Breast epithelium (tissue), 4 donors: Measurements from ENCODE around the gene LILRA6. TPM values are rescaled to one million over a fixed set of nuclear protein-coding genes. Genes with fewer than 3 reads are reported as not detected.

Experiments used
- DNase-seq, 2 donors: peaks; one replicate each; pipeline ENCODE4 v3.0.0-alpha.2; 2019; ENCODE audit warnings: low spot score in 2 of 2
- H3K27ac ChIP-seq, 2 donors: fragments of 200-600 bp; sonication (generic) in 1 of 2; one replicate each; pipeline ENCODE4 v1.5.1; 2016 to 2019; ENCODE audit warnings: mild to moderate bottlenecking in 1 of 2
- H3K27me3 ChIP-seq, 2 donors: fragments of 200-600 bp; sonication (generic) in 1 of 2; one replicate each; pipeline versions ENCODE4 v1.5.1 to v1.6.0; 2017 to 2019; ENCODE audit warnings: control low read depth in 1 of 2, mild to moderate bottlenecking in 1 of 2
- H3K36me3 ChIP-seq: fragments of 200-600 bp; one replicate; pipeline ENCODE4 v1.5.1; 2019
- H3K4me1 ChIP-seq, 2 donors: fragments of 200-600 bp; sonication (generic); one replicate each; pipeline ENCODE4 v1.5.1; 2016 to 2019; ENCODE audit warnings: control low read depth in 1 of 2
- H3K4me3 ChIP-seq, 3 donors: fragments of 200-600 bp; sonication (generic); 1 replicate in 2 of 3; 2 replicates in 1 of 3; pipeline ENCODE4 v1.5.1; 2016 to 2019; ENCODE audit warnings: mild to moderate bottlenecking in 3 of 3, moderate library complexity in 2 of 3
- H3K9me3 ChIP-seq, 2 donors: fragments of 200-600 bp; sonication (generic) in 1 of 2; one replicate each; pipeline ENCODE4 v1.5.1; 2016 to 2019; ENCODE audit warnings: control low read depth in 1 of 2
- POLR2A ChIP-seq: fragments of 450-650 bp; IDR thresholded peaks from one replicate; pipeline ENCODE4 v1.6.1; 2016; ENCODE audit warnings: antibody characterized with exemption, mild to moderate bottlenecking, moderate library complexity
- POLR2AphosphoS5 ChIP-seq, 3 donors: sonication (generic); formaldehyde crosslinking; IDR thresholded peaks; one replicate each; pipeline ENCODE4 v1.6.1; 2017; ENCODE audit warnings: antibody characterized with exemption in 3 of 3
- intact Hi-C: fragments of 100-400 bp; cut with DNase I; formaldehyde crosslinking; loops from one replicate; pipeline ENCODE4 v1.15.1; 2023; ENCODE audit warnings: low total_unique reads
- total RNA-seq, 3 donors: library from RNA; depleted of rRNA; stranded (reverse); fragments of >200 nt; gene quantifications; one replicate each; pipeline ENCODE4 v1.1.0, GENCODE V29; 2016
- TF ChIP-seq, protein P1 (sequence below), 3 donors: fragments of 450-650 bp; IDR thresholded peaks; one replicate each; pipeline ENCODE4 v1.5.1; 2016 to 2017; ENCODE audit warnings: antibody characterized with exemption in 3 of 3, mild to moderate bottlenecking in 3 of 3, moderate library complexity in 3 of 3

Gene LILRA6
- total RNA-seq, 3 donors from 2014 or later, result 1.3 to 2.9 (median 1.8) TPM

DNA sequence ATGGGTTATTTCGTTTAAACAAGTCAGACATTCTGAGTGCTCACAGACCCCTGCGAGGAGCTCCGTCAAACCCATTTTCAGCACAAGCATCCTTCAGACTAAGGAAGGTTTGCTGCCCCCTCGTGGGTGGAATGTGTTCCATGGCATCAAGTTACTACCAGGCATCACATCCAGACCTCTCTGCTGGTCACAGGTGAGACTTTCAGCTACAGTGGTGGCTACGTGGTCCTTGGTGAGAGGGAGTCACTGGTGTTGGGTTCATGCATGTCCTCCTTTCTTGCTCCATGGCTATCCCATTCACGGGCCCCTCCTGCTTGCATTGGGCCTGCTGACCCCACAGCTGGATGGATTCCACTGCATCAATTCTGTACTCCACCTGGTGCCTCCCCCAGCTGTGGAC lies 23.5 kb upstream of the LILRA6 start:
- Histone ChIP-seq H3K4me1 (no peaks in the 10 kb centered on the region), H3K27me3 (no peaks in the 10 kb centered on the region), H3K36me3 (no peaks in the 10 kb centered on the region), H3K4me3 (no peak overlapping the region), H3K9me3 (no peaks in the 10 kb centered on the region), H3K27ac (no peak overlapping the region)
- DNase-seq, result peak; percentile 39 to 72
- TF ChIP-seq, protein P1, sequence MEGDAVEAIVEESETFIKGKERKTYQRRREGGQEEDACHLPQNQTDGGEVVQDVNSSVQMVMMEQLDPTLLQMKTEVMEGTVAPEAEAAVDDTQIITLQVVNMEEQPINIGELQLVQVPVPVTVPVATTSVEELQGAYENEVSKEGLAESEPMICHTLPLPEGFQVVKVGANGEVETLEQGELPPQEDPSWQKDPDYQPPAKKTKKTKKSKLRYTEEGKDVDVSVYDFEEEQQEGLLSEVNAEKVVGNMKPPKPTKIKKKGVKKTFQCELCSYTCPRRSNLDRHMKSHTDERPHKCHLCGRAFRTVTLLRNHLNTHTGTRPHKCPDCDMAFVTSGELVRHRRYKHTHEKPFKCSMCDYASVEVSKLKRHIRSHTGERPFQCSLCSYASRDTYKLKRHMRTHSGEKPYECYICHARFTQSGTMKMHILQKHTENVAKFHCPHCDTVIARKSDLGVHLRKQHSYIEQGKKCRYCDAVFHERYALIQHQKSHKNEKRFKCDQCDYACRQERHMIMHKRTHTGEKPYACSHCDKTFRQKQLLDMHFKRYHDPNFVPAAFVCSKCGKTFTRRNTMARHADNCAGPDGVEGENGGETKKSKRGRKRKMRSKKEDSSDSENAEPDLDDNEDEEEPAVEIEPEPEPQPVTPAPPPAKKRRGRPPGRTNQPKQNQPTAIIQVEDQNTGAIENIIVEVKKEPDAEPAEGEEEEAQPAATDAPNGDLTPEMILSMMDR (IDR thresholded peaks at IDR 0.05), result peak in 2 of 3 donors; percentile 52 to 60
- TF ChIP-seq POLR2A (no peak), POLR2AphosphoS5 (IDR thresholded peaks at IDR 0.05) (no peak)
- intact Hi-C loops, result no loop called here

DNA sequence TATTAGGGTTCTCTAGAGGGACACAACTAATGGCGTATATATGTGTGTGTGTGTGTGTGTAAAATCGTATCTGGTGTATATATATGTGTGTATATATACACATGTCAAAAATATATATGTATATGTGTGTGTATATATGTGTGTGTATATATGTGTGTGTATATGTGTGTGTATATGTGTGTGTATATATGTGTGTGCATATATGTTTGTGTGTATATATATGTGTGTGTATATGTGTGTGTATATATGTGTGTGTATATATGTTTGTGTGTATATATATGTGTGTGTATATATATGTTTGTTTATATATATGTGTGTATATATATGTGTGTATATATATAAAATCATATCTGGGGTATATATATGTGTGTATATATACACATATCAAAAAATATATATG lies 19.9 kb upstream of the LILRA6 start:
- TF ChIP-seq POLR2A (no peak), POLR2AphosphoS5 (IDR thresholded peaks at IDR 0.05) (no peak)
- TF ChIP-seq, protein P1 (IDR thresholded peaks at IDR 0.05), result no peak
- Histone ChIP-seq H3K4me1 (no peaks in the 10 kb centered on the region), H3K9me3 (no peaks in the 10 kb centered on the region), H3K27ac (no peak overlapping the region), H3K27me3 (peaks cover 0 to 4% of the 10 kb centered on the region in 2 donors), H3K4me3 (no peak overlapping the region), H3K36me3 (no peaks in the 10 kb centered on the region)
- intact Hi-C loops, result no loop called here
- DNase-seq, result no peak

DNA sequence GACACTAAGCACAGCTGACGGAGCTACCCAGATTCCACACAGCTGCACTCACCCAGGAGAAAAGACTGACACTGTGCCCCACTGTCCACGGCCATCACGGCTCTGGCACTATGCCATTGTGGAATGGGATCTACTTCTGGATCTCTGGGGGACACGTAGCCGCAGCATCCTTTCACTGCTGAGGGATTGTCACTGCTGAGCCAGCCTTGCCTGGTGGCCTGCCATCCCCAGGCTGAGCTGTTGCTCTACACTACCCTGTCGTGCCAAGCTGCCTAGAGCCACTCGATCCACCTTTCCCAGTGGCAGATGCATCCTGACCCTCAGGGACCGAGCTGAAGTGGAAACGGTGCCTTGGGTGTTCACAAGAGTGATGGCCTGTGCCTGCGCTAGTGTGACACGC lies 19.5 kb upstream of the LILRA6 start:
- Histone ChIP-seq H3K36me3 (no peaks in the 10 kb centered on the region), H3K4me3 (no peak overlapping the region), H3K4me1 (no peaks in the 10 kb centered on the region), H3K9me3 (no peaks in the 10 kb centered on the region), H3K27ac (no peak overlapping the region), H3K27me3 (peaks cover 0 to 8% of the 10 kb centered on the region in 2 donors)
- DNase-seq, result no peak
- TF ChIP-seq POLR2AphosphoS5 (IDR thresholded peaks at IDR 0.05) (no peak), POLR2A (no peak)
- TF ChIP-seq, protein P1 (IDR thresholded peaks at IDR 0.05), result no peak
- intact Hi-C loops, result no loop called here

DNA sequence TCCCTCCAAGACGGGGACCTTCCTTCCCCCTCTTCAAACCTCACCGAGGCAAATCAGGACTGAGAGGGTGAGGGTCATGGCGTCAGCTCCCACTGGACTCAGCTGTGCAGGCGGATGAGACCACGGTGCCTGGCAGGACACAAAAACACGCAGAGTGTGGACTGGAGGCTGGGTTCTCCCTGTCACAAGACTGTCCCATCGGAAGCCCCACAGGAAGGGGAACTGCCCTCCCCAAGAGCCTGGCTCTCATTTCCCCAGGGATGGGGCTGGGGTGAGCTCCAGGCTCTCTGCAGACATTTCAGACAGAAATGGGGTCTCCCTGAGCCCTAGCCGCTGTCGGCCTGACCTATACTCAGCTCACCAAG lies 14.5 kb upstream of the LILRA6 start, which contains the start of gene LILRB5:
LILRB5 (minus strand) TSS at position 158 of the 365 bp plus-strand sequence; CDS start at position 78, 80 bp downstream.
- intact Hi-C loops, result no loop called here
- Histone ChIP-seq H3K36me3 (no peaks in the 10 kb centered on the region), H3K4me1 (no peaks in the 10 kb centered on the region), H3K27me3 (peaks cover 0 to 57% of the 10 kb centered on the region in 2 donors), H3K4me3 (peak within 1 kb of the TSS in 1 of 3 donors; percentile 39), H3K9me3 (no peaks in the 10 kb centered on the region), H3K27ac (no peak within 1 kb of the TSS)
- no peak for TF ChIP-seq POLR2AphosphoS5 (IDR thresholded peaks at IDR 0.05)
- TF ChIP-seq, protein P1 (IDR thresholded peaks at IDR 0.05), result no peak
- TF ChIP-seq POLR2A, result no peak
- no peak for DNase-seq

DNA sequence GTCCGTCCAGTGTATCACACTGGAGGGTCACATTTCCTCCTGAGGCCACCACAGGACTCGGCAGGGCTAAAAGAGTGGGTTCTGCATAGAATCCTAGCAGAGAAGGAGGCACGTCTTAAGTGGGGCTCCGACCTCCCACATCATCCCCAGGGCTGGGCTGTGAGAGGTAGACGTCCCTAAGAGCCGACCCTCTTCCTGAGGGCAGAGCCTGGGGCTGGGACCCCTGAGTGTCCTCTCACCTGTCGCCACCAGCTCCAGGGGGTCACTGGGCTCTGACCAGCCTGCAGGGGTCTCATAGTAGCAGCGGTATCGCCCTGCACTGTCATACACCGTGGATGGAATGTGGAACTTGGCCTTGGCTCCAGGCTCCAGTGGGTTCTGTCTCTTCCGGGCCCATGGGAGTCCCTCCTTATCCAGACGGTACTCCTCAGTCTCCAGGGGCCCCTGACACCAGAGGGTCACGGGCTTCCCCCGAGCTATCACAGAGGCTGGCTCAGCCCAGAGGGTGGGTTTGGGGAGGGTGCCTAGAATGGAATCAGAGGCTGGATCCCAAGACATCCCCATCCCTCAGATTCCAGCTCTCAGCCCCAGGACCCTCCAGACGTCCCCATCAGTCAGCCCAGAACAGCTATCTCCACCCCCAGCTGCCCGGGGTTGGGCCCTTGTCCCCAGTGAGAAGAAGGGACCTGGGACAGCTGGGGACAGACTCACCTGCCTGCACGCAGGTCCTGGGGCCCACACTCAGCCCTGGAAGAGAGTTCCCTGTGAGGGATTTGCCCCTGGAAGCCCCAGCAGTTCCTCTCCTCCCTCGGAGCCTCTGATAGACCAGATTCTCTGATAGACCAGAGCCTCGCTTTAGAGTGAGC lies 13.9 kb upstream of the LILRA6 start:
- intact Hi-C loops, result no loop called here
- no peak for DNase-seq
- Histone ChIP-seq H3K27ac (no peak overlapping the region), H3K4me1 (no peaks in the 10 kb centered on the region), H3K27me3 (peaks cover 0 to 59% of the 10 kb centered on the region in 2 donors), H3K36me3 (no peaks in the 10 kb centered on the region), H3K9me3 (no peaks in the 10 kb centered on the region), H3K4me3 (peak overlapping the region in 1 of 3 donors; percentile 39)
- TF ChIP-seq POLR2AphosphoS5 (IDR thresholded peaks at IDR 0.05), result no peak
- no peak for TF ChIP-seq POLR2A
- TF ChIP-seq, protein P1 (IDR thresholded peaks at IDR 0.05), result no peak
